ENCODE results near the gene THEM5. TPM values are rescaled to one million over a fixed set of nuclear protein-coding genes. Genes with fewer than 3 reads are reported as not detected.

THEM5 gene
- total RNA-seq, 1 donor from 2014 or later, result not detected

DNA sequence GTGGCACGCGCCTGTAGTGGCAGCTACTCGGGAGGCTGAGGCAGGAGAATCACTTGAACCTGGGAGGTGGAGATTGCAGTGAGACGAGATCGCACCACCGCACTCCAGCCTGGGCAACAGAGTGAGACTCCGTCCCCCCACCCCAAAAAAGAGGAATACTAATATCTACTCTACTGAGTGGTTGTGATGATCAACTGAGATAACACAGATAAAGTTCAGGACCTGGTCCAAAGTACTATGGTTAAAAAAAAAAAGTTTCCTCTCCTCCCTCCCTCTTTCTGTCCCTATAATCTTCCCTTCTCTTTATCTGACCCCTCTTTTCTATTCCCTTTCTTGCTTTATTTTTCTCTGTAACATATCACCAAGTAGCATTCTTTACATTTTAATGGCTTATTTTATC lies 17.9 kb downstream of the THEM5 start:
- Mint-ChIP-seq H3K27me3 (ENCODE audit: low read depth) (peaks cover 43% of the 10 kb centered on the region), H3K27ac (no peak overlapping the region), H3K4me3 (no peak overlapping the region), H3K9me3 (no peaks in the 10 kb centered on the region), H3K4me1 (peaks cover 29% of the 10 kb centered on the region), H3K36me3 (no peaks in the 10 kb centered on the region)
- no peak for DNase-seq (ENCODE audit: low spot score in 2 of 2, unreplicated experiment in 2 of 2)
- TF ChIP-seq, protein P1, sequence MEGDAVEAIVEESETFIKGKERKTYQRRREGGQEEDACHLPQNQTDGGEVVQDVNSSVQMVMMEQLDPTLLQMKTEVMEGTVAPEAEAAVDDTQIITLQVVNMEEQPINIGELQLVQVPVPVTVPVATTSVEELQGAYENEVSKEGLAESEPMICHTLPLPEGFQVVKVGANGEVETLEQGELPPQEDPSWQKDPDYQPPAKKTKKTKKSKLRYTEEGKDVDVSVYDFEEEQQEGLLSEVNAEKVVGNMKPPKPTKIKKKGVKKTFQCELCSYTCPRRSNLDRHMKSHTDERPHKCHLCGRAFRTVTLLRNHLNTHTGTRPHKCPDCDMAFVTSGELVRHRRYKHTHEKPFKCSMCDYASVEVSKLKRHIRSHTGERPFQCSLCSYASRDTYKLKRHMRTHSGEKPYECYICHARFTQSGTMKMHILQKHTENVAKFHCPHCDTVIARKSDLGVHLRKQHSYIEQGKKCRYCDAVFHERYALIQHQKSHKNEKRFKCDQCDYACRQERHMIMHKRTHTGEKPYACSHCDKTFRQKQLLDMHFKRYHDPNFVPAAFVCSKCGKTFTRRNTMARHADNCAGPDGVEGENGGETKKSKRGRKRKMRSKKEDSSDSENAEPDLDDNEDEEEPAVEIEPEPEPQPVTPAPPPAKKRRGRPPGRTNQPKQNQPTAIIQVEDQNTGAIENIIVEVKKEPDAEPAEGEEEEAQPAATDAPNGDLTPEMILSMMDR (IDR thresholded peaks at IDR 0.05; ENCODE audit: unreplicated experiment), result no peak

DNA sequence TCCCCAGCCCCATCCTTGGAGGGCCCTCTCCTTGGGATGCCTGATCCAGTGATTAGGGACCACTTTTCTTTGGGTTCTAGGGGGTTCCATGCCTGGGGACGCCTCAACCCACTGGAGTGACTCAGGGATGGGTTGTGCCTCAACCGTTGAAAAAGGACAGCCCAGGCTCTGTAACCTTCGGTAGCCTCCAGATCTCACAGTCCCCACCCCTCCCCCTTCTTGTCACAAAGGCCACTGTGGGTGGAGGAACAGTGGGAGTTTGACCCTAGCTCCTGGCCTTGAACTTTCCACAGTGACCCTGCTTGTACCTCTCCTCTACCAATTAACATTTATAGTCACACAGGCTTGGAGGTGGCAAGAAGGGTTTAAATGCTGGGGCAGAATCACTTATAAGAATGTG lies 19.3 kb downstream of the THEM5 start:
- no peak overlapping the region for H3K4me3 Mint-ChIP-seq
- H3K27ac Mint-ChIP-seq, result no peak overlapping the region
- H3K9me3 Mint-ChIP-seq, result no peaks in the 10 kb centered on the region
- TF ChIP-seq, protein P1 (IDR thresholded peaks at IDR 0.05; ENCODE audit: unreplicated experiment), result no peak
- no peak for DNase-seq (ENCODE audit: low spot score in 2 of 2, unreplicated experiment in 2 of 2)
- peaks cover 29% of the 10 kb centered on the region for H3K27me3 Mint-ChIP-seq (ENCODE audit: low read depth)
- no peaks in the 10 kb centered on the region for H3K36me3 Mint-ChIP-seq
- peaks cover 22% of the 10 kb centered on the region for H3K4me1 Mint-ChIP-seq

DNA sequence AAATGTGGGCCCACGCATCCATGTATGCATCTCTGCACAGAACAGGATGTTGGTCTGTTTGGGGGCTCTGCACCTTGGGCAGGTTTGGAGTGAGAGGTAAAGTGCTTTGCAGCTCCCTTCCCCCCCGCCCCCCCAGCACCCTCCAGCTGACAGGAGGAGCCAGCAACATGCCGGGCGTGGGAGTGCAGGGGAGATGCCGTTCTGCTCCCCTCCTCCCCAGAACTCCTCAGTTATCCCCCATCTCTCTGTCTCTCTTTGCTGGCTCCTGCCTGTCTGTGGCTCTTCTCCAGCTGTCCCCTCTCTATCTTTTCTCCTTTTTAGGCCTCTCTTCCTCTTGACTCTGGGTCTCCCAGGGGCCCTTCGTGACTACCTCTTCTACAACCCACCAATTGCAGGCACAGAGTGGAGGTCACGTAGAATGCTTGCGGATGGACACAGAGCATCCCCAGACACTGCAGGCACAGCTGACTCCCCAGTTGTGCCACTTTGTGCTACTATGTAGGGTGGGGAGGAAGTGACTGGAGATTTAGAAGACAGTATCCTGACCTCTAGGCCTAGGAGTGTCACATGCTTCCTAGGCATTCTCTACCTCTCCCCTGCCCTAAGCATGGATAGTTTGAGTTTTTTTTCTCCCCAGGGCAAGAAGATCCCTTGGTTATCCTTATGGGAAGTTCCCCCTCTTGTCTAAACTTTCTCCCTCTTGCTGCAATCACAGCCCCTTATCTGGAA lies 20.2 kb downstream of the THEM5 start:
- Mint-ChIP-seq H3K9me3 (no peaks in the 10 kb centered on the region), H3K36me3 (no peaks in the 10 kb centered on the region), H3K4me3 (no peak overlapping the region), H3K27me3 (ENCODE audit: low read depth) (peaks cover 23% of the 10 kb centered on the region), H3K4me1 (peaks cover 24% of the 10 kb centered on the region), H3K27ac (no peak overlapping the region)
- DNase-seq (ENCODE audit: low spot score in 2 of 2, unreplicated experiment in 2 of 2), result no peak
- TF ChIP-seq, protein P1 (IDR thresholded peaks at IDR 0.05; ENCODE audit: unreplicated experiment), result no peak

DNA sequence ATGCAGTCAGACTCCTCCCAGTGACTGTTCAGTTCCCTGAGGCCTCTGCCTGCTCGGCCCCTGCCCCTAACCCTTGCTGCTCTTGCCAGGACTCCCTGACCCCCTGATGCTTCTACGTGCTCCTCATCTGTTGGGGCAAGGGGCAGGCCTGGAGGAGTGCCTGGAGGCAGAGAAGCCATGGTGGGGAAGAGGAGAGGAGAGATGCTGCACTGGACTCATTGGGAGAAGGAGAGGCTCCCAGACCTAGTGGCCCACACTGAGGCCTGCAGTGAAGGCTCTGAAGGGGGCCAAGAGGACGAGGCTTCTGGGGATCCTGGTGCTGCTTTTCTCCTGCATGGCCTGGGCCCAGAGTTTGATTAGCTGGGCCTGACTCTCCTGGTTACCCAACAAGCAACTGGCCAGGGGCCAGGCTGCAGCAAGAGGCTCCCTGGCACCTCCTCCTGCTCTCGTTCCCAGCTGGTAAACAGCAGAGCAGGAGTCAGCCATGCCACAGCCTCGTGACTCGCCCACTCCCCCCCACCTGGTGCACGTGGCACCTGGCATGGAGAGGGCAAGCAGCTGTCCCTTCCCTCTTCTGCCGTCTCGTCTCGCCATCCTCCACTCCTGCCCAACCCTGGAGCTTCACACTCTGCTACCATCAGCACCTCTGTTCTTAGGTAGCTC lies 21.1 kb downstream of the THEM5 start:
- no peaks in the 10 kb centered on the region for H3K36me3 Mint-ChIP-seq
- TF ChIP-seq, protein P1 (IDR thresholded peaks at IDR 0.05; ENCODE audit: unreplicated experiment), result no peak
- no peak overlapping the region for H3K4me3 Mint-ChIP-seq
- peaks cover 18% of the 10 kb centered on the region for H3K27me3 Mint-ChIP-seq (ENCODE audit: low read depth)
- no peaks in the 10 kb centered on the region for H3K9me3 Mint-ChIP-seq
- DNase-seq (ENCODE audit: low spot score in 2 of 2, unreplicated experiment in 2 of 2), result no peak
- H3K27ac Mint-ChIP-seq, result no peak overlapping the region
- H3K4me1 Mint-ChIP-seq, result peaks cover 20% of the 10 kb centered on the region

DNA sequence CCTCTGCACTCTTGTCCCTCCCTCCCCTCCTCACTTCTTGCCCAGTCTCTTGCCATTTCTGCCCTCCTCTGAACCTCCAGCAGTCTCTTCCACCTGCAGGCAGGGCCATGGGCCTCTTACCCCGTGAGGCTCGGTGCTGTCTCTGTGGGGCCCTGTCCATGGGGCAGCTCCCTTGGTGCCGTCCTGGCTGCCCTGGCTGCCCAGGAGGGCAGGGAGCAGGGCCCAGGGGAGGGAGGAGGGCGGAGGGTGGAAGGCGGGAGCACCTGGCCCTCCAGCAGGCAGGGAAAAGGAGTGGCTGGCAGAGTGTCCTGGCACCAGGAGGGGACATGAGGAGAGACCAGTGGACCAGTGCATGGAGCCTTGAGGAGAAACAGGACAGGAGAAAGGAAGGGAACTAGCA lies 21.9 kb downstream of the THEM5 start, which contains the start of gene RORC:
Gene RORC, minus strand, starts transcription at position 198 of the 400 bp plus-strand sequence. Its CDS starts 38 bp downstream, at position 160.
- no peaks in the 10 kb centered on the region for H3K36me3 Mint-ChIP-seq
- H3K9me3 Mint-ChIP-seq, result no peaks in the 10 kb centered on the region
- DNase-seq (ENCODE audit: low spot score in 2 of 2, unreplicated experiment in 2 of 2), result no peak
- no peak within 1 kb of the TSS for H3K27ac Mint-ChIP-seq
- H3K27me3 Mint-ChIP-seq (ENCODE audit: low read depth), result peaks cover 10% of the 10 kb centered on the region
- H3K4me3 Mint-ChIP-seq, result no peak within 1 kb of the TSS
- peaks cover 15% of the 10 kb centered on the region for H3K4me1 Mint-ChIP-seq
- TF ChIP-seq, protein P1 (IDR thresholded peaks at IDR 0.05; ENCODE audit: unreplicated experiment), result no peak
